GM12873 (cell line): Measurements from ENCODE around the gene ADGRL1.

Experiments used
- TF ChIP-seq, protein P1 (sequence below): IDR thresholded peaks from 2 replicates; pipeline ENCODE4 v1.5.1; 2012; ENCODE audit warnings: low read depth, mild to moderate bottlenecking, moderate library complexity, low read length, control low read depth; ENCODE audit not compliant: insufficient read depth; ENCODE audit errors: missing control alignments

Gene ADGRL1

DNA sequence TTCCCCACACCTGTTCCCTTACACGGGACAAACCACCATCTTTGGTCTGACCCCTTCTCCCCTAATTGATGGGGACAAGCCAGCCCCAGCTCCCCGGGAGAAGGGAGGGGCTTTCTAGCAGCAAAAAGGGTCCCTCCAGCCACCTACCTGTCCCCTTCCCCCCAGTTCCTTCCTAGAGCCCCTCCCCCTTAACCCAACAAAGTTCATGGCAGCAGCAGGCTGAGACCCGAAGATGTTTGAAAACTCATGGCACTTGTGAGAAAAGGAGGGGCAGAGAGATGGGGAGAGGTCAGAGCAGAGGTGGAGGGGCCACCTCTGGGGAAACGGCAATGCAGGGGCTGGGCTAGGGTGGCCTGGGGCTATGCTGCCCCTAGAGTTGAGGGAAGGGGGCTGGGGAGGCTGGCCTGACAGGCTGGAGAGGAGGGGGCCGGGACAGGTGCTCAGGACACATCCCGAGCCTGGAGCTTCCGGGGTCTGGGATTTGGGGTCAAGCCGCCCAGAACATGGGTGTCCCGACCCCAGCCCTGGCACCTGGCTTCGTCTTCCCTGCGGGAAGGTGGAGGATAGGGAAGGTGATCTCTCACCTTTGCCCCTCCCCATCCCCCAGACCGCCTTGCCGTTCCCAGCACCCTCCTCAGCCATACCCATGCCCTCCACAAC is 57.1 kb downstream of the ADGRL1 start:
- TF ChIP-seq, protein P1, sequence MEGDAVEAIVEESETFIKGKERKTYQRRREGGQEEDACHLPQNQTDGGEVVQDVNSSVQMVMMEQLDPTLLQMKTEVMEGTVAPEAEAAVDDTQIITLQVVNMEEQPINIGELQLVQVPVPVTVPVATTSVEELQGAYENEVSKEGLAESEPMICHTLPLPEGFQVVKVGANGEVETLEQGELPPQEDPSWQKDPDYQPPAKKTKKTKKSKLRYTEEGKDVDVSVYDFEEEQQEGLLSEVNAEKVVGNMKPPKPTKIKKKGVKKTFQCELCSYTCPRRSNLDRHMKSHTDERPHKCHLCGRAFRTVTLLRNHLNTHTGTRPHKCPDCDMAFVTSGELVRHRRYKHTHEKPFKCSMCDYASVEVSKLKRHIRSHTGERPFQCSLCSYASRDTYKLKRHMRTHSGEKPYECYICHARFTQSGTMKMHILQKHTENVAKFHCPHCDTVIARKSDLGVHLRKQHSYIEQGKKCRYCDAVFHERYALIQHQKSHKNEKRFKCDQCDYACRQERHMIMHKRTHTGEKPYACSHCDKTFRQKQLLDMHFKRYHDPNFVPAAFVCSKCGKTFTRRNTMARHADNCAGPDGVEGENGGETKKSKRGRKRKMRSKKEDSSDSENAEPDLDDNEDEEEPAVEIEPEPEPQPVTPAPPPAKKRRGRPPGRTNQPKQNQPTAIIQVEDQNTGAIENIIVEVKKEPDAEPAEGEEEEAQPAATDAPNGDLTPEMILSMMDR, result no peak

GRCh38 chr19:14147797-14148605 is 58.0 kb downstream of the ADGRL1 start:
- TF ChIP-seq, protein P1, result peak; percentile 87

DNA sequence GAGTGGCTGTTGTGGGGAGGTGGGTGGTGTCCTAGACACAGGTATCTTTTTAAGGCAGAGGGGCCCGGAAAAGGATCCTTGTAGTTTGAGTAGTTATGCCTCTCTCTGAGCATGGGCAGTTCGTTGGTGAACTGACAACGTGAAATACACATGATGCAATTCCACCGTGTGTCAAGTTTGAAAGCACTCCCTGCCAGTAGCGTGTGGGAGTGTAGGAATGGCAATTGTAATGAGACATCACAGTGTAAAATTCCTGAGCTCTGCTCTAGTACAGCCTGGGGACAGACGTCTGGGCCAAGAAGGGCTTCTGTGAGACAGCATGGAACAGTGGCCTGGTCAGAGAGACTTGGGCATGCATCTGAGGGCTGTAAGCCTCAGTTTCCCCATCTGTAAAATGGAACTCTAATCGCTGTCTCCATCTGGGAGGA is 59.2 kb downstream of the ADGRL1 start:
- TF ChIP-seq, protein P1, result no peak

DNA sequence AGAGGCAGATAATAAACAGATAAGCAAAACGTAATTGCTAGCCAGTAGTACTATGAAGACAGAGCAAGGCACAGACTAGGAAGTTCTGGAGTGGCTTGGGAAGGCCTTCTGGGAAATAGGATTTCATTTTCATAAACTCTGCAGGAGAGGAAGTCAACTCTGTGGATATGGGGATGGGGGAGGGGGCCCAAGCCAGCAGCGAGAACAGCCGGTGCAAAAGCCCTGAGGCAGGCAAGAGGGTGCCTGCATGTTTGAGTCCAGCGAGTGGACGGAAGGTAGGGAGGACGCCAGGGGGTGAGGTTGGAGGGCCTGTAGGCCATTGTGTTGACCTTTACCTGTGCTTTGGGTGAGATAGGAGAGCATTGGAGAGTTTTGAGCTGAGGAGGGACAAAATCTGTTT is 60.6 kb downstream of the ADGRL1 start:
- TF ChIP-seq, protein P1, result no peak

DNA sequence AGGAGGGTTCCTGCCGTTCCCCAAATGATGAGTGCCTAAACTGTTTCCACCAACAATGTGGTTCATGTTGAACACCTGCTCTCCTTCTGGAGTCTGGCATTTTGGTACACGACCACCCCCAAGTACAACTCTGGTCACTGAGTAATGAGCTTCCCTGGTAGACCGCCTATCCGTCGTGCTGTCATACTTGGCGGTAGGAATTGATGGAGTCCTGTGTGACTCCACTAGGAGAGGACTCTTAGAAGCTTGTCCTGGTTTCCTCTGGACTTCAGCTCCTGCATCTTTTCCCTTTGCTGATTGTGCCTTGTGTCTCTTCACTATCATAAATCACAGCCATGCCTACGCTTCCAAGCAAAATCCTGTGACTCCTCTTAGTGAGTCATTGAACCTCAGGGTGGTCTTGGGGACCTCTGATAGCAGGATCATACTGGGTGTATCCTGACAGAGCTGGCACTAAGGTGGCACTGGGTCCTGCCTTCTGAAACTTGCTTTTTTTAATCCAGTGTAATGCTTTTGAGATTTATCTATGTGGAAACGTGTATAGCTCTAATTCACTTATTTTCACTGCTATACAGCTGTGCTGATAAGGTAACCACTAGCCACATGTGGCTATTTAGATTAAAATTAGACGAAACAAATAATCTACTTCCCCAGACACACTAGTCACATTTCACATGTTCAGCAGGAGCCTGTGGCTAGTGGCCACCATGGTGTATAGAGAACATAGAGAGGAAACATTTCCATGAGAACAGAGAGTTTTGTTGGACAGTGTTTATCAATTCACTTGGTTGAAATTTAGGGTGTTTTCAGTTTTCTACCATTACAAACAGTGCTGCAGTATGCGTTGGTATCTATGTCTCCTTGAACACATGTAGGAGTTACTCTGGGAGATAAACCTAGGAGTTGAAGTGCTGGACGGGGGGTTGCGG is 63.4 kb downstream of the ADGRL1 start:
- TF ChIP-seq, protein P1, result no peak

DNA sequence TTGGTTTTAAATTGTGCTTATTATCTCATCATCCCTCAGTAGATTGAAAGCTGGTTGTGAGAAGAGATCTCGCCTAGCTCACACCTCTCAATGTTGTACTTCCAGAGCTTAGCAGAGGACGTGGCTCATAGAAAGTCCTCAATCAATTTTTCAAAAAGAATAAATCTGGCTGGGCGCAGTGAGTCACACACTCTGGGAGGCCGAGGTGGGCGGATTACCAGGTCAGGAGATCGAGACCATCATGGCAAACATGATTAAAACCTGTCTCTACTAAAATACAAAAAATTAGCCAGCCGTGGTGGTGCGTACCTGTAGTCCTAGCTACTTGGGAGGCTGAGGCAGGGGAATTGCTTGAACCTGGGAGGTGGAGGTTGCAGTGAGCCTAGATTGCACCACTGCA is 64.9 kb downstream of the ADGRL1 start:
- TF ChIP-seq, protein P1, result no peak

- TF ChIP-seq, protein P1, result no peak
These were observed 66.0 kb downstream of the ADGRL1 start for GRCh38 chr19:14139944-14140343.
